GM12864 (cell line): ENCODE measurements around the gene QDPR.

ENCODE experiments used
- DNase-seq: peaks from one replicate; pipeline ENCODE4 v3.0.0-alpha.2; 2011; ENCODE audit warnings: low read depth
- H3K4me3 ChIP-seq: 2 replicates; pipeline ENCODE4 v1.5.1; 2011; ENCODE audit warnings: mild to moderate bottlenecking, low read depth, low read length, control low read depth
- TF ChIP-seq, protein P1 (sequence below): IDR thresholded peaks from 2 replicates; pipeline ENCODE4 v1.5.1; 2011; ENCODE audit warnings: low read depth, mild to moderate bottlenecking, moderate library complexity, low read length, control low read depth, inconsistent platforms; ENCODE audit errors: missing control alignments

QDPR gene

DNA sequence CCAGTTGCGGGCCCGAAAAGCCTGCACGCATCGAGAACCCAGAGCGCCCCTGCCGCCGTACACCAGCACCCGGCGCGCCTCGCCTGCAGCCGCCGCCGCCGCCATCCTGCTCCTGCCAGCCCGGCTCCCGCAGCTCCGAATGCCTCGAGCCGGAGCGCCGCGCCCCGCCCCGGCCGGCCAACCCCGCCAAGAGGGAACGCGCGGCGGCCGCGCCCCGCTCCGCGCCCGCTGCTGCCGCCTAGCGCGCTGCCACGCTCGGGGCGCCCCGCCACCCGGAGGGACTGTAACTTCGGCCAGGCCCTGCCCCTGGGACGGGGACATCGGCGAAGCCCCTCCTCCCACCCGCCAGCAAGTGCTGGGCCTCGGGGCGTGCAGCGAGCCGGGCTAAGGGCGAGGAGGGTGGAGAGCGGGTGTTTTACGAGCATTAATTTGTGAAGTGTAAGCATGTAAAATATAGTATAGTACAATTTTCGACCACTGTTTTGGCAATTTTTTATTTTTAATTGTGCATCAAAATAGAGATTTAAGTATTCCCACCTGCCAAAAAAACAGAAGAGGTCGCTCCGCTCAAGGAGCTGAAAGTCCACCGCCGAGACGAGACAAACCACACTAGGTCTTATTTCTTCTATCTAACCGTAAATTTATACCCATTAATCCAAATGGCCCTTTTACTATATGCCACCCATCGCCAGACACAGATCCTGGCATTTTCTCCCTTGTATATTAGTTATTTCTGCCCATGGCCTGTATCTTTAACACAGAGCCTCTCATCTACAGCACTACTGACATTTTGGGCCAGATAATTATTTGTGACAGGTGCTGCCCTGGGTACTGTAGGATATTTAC, at the start of gene QDPR:
Gene QDPR, minus strand, starts transcription at position 141 of the 846 bp plus-strand sequence. Its CDS starts 36 bp downstream, at position 105.
- TF ChIP-seq, protein P1, sequence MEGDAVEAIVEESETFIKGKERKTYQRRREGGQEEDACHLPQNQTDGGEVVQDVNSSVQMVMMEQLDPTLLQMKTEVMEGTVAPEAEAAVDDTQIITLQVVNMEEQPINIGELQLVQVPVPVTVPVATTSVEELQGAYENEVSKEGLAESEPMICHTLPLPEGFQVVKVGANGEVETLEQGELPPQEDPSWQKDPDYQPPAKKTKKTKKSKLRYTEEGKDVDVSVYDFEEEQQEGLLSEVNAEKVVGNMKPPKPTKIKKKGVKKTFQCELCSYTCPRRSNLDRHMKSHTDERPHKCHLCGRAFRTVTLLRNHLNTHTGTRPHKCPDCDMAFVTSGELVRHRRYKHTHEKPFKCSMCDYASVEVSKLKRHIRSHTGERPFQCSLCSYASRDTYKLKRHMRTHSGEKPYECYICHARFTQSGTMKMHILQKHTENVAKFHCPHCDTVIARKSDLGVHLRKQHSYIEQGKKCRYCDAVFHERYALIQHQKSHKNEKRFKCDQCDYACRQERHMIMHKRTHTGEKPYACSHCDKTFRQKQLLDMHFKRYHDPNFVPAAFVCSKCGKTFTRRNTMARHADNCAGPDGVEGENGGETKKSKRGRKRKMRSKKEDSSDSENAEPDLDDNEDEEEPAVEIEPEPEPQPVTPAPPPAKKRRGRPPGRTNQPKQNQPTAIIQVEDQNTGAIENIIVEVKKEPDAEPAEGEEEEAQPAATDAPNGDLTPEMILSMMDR, result peak; percentile 31
- H3K4me3 ChIP-seq, result peak within 1 kb of the TSS; percentile 65
- peak; percentile 31 for DNase-seq

DNA sequence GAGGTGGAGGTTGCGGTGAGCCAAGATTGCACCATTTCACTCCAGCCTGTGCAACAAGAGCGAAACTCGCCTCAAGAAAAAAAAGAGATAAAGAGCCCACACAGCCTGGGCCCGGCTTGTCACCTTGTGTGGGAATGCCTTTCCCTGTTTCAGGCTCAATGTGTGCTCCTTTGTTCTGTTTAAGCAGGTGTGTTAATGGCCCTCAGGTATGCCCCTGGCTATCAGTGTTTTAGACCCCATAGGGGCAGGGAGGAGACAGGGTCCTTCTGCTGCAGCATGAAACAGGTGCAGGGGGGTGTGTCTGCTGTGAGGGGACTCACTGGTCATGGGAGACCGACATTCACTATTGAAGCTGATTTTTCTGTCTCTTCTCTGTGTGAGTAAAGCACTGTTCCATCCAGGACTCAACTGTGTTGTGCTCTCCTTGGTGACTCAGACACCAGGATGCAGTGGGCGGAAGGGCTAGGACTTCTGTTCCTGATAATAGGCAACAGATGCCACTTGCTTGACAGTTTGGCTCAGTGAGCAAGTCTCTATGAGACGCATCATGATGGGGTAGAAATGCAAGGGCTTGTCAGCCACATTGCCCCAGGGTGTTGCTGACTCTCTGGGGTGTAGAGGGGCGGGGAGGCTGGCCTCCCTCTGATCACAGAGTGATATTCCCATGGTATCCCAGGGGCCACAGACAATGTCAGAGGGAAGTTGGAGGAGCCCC, 49.5 kb upstream of the QDPR start:
- TF ChIP-seq, protein P1, result no peak
- H3K4me3 ChIP-seq, result no peak overlapping the region
- DNase-seq, result no peak

DNA sequence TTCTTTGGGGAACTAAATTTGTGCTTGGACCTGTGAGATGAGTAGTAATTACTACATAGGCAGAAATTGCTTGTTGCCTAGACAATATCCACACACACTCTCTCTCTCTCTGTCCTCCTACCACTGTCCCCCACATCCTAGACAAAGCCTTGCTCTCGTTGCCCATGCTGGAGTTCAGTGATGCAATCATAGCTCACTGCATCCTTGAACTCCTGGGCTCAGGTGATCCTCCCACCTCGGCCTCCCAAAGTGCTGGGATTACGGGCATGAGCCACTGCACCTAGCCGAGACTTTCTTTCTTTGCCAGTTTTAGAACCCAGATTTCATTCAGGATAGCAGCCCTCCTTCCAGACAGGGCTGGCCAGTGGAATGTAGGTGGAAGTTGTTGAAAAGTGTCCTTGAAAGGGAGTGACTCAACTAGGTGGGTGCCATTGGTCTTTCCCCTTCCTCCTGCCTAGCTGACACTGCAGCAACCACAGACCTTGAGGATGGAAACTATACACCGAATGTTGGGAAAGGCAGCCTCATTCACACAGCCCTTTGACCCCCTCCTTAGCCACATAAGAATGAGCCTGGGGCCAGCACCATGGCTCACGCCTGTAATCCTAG, 48.3 kb upstream of the QDPR start:
- no peak overlapping the region for H3K4me3 ChIP-seq
- TF ChIP-seq, protein P1, result no peak
- DNase-seq, result no peak

DNA sequence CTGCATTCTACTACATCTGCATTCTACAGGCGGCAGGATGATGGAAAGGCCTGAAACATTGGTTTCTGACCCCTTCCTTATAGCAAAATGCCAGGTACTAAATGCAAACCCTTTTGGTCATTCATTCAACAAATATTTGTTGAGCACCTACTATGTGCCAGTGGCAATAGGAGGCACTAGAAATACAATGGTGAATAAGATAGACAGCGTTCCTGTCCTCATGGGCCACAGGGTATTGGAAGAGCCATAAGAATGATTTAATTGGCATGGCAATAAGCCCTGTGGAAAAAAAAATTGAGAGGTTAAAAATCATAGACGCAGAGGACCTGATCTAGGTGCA, 47.8 kb upstream of the QDPR start:
- H3K4me3 ChIP-seq, result no peak overlapping the region
- TF ChIP-seq, protein P1, result no peak
- no peak for DNase-seq

DNA sequence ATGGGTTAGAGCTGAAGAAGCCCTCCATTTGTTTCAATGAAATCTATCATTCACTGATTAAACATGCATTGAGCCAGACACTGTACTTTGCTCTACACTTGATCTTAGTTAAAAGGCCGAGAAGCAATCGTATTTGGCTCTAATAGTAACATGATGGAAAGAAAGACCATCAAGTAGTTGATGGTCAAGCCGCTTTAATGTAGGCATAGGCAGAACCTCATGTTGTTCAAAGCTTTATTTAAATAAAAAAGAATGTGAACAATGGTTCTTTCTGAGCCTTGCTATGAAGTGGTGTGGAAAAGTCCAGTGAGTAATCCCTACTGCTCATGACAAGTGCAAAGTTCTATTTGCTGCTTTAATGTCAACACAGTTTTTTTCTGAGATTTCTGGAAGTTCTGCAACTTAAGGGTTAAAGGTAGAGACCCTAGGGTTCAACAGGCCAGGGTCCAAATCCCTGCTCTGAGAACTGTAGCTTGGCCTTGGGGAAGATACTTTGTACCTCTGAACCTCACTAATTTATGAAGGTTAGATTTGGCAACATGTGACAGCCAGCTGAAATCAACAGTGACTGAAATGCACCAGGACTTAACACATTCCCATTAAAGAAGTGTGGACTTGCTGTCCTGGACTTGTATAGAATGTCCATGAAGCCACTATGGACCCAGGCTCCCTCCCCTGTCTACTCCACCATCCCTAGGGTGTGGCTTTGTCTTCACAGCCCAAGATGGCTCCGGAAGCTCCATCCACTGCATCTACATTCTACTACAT, 47.2 kb upstream of the QDPR start:
- TF ChIP-seq, protein P1, result no peak
- no peak for DNase-seq
- H3K4me3 ChIP-seq, result no peak overlapping the region

DNA sequence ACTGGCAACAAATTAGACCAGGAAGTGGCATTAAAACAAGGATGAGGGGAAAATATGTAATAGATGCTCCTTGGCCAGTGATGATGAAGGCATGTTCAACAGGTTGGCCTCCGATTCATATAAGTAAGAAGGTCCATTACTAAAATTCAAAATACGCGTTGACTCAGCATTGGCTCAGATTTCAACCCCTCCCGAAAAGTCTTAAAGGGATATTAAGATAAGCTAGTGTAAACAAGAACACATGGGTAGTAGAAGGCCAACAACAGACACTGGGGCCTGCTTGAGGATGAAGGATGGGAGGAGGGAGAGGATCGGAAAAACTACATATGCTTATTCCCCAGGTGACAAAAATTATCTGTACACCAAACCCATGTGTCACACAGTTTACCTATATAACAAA, 46.0 kb upstream of the QDPR start:
- TF ChIP-seq, protein P1, result no peak
- no peak overlapping the region for H3K4me3 ChIP-seq
- no peak for DNase-seq
